PC-3 (cell line): ENCODE measurements around the gene HPCAL4.

Experiments used
- CTCF ChIP-seq: fragments of 300-600 bp; sonication (generic); conservative IDR thresholded peaks from 2 replicates; pipeline ENCODE4 v1.5.1; 2017; ENCODE audit warnings: antibody characterized with exemption, low read depth, mild to moderate bottlenecking, low read length
- EZH2 ChIP-seq: fragments of 300-600 bp; sonication (generic); IDR thresholded peaks from one replicate; pipeline ENCODE4 v1.6.1; 2017; ENCODE audit warnings: antibody characterized with exemption, mild to moderate bottlenecking, low read length; ENCODE audit not compliant: unreplicated experiment
- EZH2phosphoT487 ChIP-seq: fragments of 300-600 bp; sonication (generic); IDR thresholded peaks from 2 replicates; pipeline ENCODE4 v1.6.1; 2018; ENCODE audit warnings: mild to moderate bottlenecking, antibody characterized with exemption, low read length, borderline replicate concordance

GRCh38 chr1:39722495-39722894, 31.3 kb upstream of the HPCAL4 start:
- TF ChIP-seq CTCF = no peak
- no peak for TF ChIP-seq EZH2
- TF ChIP-seq EZH2phosphoT487 = no peak
